Erythroblast (primary cell): ENCODE data around the gene NTRK1.

Source experiments
- GATA1 ChIP-seq: IDR thresholded peaks from 2 replicates; pipeline ENCODE4 v1.6.1; 2011; ENCODE audit warnings: low read depth, mild to moderate bottlenecking, control low read depth, low read length, moderate library complexity
- POLR2A ChIP-seq: IDR thresholded peaks from 2 replicates; pipeline ENCODE4 v1.6.1; 2011; ENCODE audit warnings: mild to moderate bottlenecking, low read length

GRCh38 chr1:156904187-156904959, 43.7 kb downstream of the NTRK1 start:
- no peak for TF ChIP-seq POLR2A
- no peak for TF ChIP-seq GATA1
